Measurements from ENCODE around the gene DISP3. TPM values are rescaled to one million over a fixed set of nuclear protein-coding genes. Genes with fewer than 3 reads are reported as not detected.

The DISP3 gene
- total RNA-seq, 1 donor from 2014 or later: 0.17 TPM

GRCh38 chr1:11495579-11495978 is 16.6 kb downstream of the DISP3 start:
- no peak for TF ChIP-seq CTCF (IDR thresholded peaks at IDR 0.05; ENCODE audit: insufficient read depth, low read length, poor library complexity, severe bottlenecking)
- no peak overlapping the region for H3K4me3 ChIP-seq (ENCODE audit: low read depth, low read length)
- no peaks in the 10 kb centered on the region for H3K27me3 ChIP-seq (ENCODE audit: control insufficient read depth, insufficient read depth, low read length)
- no peak for DNase-seq (ENCODE audit: low read depth)
- H3K36me3 ChIP-seq (ENCODE audit: control insufficient read depth, insufficient read depth, low read length): no peaks in the 10 kb centered on the region

- no peak for DNase-seq (ENCODE audit: low read depth)
- TF ChIP-seq CTCF (IDR thresholded peaks at IDR 0.05; ENCODE audit: insufficient read depth, low read length, poor library complexity, severe bottlenecking): no peak
- Histone ChIP-seq H3K4me3 (ENCODE audit: low read depth, low read length) (no peak overlapping the region), H3K27me3 (ENCODE audit: control insufficient read depth, insufficient read depth, low read length) (no peaks in the 10 kb centered on the region), H3K36me3 (ENCODE audit: control insufficient read depth, insufficient read depth, low read length) (no peaks in the 10 kb centered on the region)
Measured at GRCh38 chr1:11496551-11497080, 17.7 kb downstream of the DISP3 start.

GRCh38 chr1:11498956-11499594 is 20.1 kb downstream of the DISP3 start:
- H3K36me3 ChIP-seq (ENCODE audit: control insufficient read depth, insufficient read depth, low read length): no peaks in the 10 kb centered on the region
- H3K4me3 ChIP-seq (ENCODE audit: low read depth, low read length): no peak overlapping the region
- no peak for TF ChIP-seq CTCF (IDR thresholded peaks at IDR 0.05; ENCODE audit: insufficient read depth, low read length, poor library complexity, severe bottlenecking)
- DNase-seq (ENCODE audit: low read depth): no peak
- H3K27me3 ChIP-seq (ENCODE audit: control insufficient read depth, insufficient read depth, low read length): no peaks in the 10 kb centered on the region

GRCh38 chr1:11499601-11500331 is 20.8 kb downstream of the DISP3 start:
- no peak for TF ChIP-seq CTCF (IDR thresholded peaks at IDR 0.05; ENCODE audit: insufficient read depth, low read length, poor library complexity, severe bottlenecking)
- Histone ChIP-seq H3K27me3 (ENCODE audit: control insufficient read depth, insufficient read depth, low read length) (no peaks in the 10 kb centered on the region), H3K4me3 (ENCODE audit: low read depth, low read length) (no peak overlapping the region), H3K36me3 (ENCODE audit: control insufficient read depth, insufficient read depth, low read length) (no peaks in the 10 kb centered on the region)
- DNase-seq (ENCODE audit: low read depth): no peak

GRCh38 chr1:11500881-11501280 is 21.9 kb downstream of the DISP3 start:
- TF ChIP-seq CTCF (IDR thresholded peaks at IDR 0.05; ENCODE audit: insufficient read depth, low read length, poor library complexity, severe bottlenecking): no peak
- Histone ChIP-seq H3K27me3 (ENCODE audit: control insufficient read depth, insufficient read depth, low read length) (no peaks in the 10 kb centered on the region), H3K36me3 (ENCODE audit: control insufficient read depth, insufficient read depth, low read length) (no peaks in the 10 kb centered on the region), H3K4me3 (ENCODE audit: low read depth, low read length) (no peak overlapping the region)
- DNase-seq (ENCODE audit: low read depth): no peak

Measured in kidney epithelial cell (primary cell).